Kidney epithelial cell (primary cell): ENCODE results near the gene NEURL4. TPM values are rescaled to one million over a fixed set of nuclear protein-coding genes. Genes with fewer than 3 reads are reported as not detected.

Experiments
- DNase-seq: peaks from one replicate; pipeline ENCODE4 v3.0.0-alpha.2; 2010; ENCODE audit warnings: low read depth
- H3K27me3 ChIP-seq: 2 replicates; pipeline ENCODE4 v1.6.0; 2011; ENCODE audit warnings: low read length; ENCODE audit not compliant: control insufficient read depth, insufficient read depth
- H3K36me3 ChIP-seq: 2 replicates; pipeline ENCODE4 v1.5.1; 2011; ENCODE audit warnings: low read length; ENCODE audit not compliant: control insufficient read depth, insufficient read depth
- H3K4me3 ChIP-seq: 2 replicates; pipeline ENCODE4 v1.5.1; 2011; ENCODE audit warnings: low read depth, mild to moderate bottlenecking, control low read depth, low read length
- CTCF ChIP-seq: IDR thresholded peaks from 2 replicates; pipeline ENCODE4 v1.5.1; 2011; ENCODE audit warnings: mild to moderate bottlenecking, moderate library complexity, low read length, control low read depth, inconsistent platforms; ENCODE audit not compliant: insufficient read depth, poor library complexity, severe bottlenecking
- total RNA-seq: library from RNA; depleted of rRNA; stranded (reverse); fragments of >200 nt; gene quantifications from 2 replicates; pipeline ENCODE4 v1.2.3, GENCODE V29; 2015

NEURL4 gene
- total RNA-seq, 1 donor from 2014 or later, result 16.3 TPM

- no peak for DNase-seq
- Histone ChIP-seq H3K36me3 (no peaks in the 10 kb centered on the region), H3K4me3 (no peak overlapping the region), H3K27me3 (peaks cover 54% of the 10 kb centered on the region)
- no peak for TF ChIP-seq CTCF
These were observed 35.1 kb downstream of the NEURL4 start for GRCh38 chr17:7293816-7294613.

DNA sequence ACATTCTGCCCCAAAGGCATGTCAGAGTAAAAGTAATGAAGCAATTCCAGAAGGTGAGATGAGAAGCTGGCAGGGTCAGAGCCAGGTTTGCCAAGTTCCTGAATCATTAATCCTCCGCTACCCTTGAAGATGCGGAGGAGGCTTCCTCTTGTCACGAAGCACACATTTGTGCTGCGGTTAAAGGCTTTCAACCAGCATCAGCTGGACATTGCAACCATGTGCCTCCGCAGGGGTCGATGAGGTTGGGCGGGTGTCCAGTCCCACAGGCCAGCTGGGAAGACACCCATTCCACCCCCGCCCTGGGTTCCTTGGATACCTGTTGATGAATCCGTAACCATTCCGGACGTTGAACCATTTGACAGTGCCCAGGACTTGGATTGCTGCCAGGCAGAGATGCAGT lies 36.0 kb downstream of the NEURL4 start:
- TF ChIP-seq CTCF, result no peak
- H3K36me3 ChIP-seq, result no peaks in the 10 kb centered on the region
- H3K27me3 ChIP-seq, result peaks cover 59% of the 10 kb centered on the region
- DNase-seq, result no peak
- H3K4me3 ChIP-seq, result no peak overlapping the region

DNA sequence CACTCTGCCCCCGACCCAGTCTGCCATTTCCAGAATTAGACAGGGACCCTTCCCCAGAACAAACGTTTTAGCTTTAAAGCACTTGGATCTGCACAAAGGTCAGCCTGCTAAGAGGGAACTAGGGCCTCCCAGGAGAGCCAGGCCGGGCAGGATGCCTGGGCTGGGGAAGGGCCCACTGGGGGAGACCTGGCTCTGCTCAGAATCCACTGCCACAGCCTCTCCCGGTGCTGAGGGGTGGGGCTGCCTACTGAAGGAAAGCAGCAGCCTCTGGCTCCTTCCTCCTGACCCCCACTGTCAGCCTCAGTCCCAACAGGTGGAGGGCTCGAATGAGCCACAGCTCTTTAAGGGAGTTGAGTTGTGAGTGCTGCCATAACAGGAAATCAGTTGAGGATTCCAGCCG lies 36.4 kb downstream of the NEURL4 start:
- no peak overlapping the region for H3K4me3 ChIP-seq
- TF ChIP-seq CTCF, result no peak
- peaks cover 61% of the 10 kb centered on the region for H3K27me3 ChIP-seq
- H3K36me3 ChIP-seq, result no peaks in the 10 kb centered on the region
- no peak for DNase-seq

DNA sequence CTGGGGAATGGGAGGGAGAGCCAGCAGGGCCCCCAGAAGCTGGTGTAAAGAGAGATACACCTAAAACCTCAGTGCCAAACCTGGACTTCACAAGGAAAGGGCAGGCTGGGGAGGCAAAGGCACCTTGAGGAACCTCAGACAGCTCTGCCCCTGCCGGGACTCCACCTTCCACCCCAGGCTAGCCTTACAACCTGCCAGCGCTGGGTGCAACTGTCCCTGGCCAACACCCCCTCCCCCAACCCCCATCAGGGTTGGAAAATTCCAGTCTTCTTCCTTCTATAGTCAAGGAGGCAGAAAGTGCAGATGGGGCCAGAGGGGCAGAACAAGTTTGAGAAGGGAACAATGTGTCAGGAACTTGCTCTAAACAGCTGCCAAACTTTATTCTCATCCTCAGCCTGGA lies 36.9 kb downstream of the NEURL4 start:
- Histone ChIP-seq H3K4me3 (no peak overlapping the region), H3K36me3 (no peaks in the 10 kb centered on the region), H3K27me3 (peaks cover 63% of the 10 kb centered on the region)
- TF ChIP-seq CTCF, result no peak
- DNase-seq, result no peak

DNA sequence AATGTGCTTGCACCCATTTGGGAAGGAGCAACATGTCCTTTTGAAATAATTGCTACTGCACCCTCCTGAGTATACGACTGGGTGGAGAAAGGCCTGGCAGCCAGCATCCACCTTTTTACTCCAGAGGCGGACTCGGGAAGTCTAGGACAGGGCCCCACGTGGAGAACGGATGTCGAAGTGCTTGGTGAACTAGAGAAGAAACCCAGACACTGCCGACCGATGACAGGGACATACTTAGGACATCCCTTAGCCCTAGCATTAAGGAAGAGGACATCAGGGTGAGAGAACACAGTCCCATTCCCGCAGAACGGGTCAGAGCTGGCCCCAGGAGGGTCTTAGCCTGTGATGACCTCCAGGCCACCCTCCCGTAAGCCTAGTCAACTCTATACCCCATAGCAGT lies 38.5 kb downstream of the NEURL4 start:
- H3K27me3 ChIP-seq, result peaks cover 69% of the 10 kb centered on the region
- H3K4me3 ChIP-seq, result no peak overlapping the region
- H3K36me3 ChIP-seq, result no peaks in the 10 kb centered on the region
- no peak for DNase-seq
- TF ChIP-seq CTCF, result no peak

- TF ChIP-seq CTCF, result no peak
- Histone ChIP-seq H3K27me3 (peaks cover 68% of the 10 kb centered on the region), H3K4me3 (no peak overlapping the region), H3K36me3 (no peaks in the 10 kb centered on the region)
- no peak for DNase-seq
These were observed 39.0 kb downstream of the NEURL4 start for GRCh38 chr17:7290166-7290565.
